Transverse colon (tissue), 3 donors: Measurements from ENCODE around the gene ASAP3.

Experiments
- CTCF ChIP-seq, 5 experiments: fragments of 200-600 bp in 3 of 5; fragments of 450-650 bp in 2 of 5; sonication (generic) in 3 of 5; IDR thresholded peaks; 1 replicate in 2 of 5; 2 replicates in 3 of 5; pipeline ENCODE4 v1.5.1; 2016 to 2017; ENCODE audit warnings: antibody characterized with exemption in 5 of 5, inconsistent platforms in 3 of 5, mild to moderate bottlenecking in 2 of 5, moderate library complexity in 1 of 5
- POLR2A ChIP-seq: fragments of 450-650 bp; IDR thresholded peaks from one replicate; pipeline ENCODE4 v1.6.1; 2016; ENCODE audit warnings: antibody characterized with exemption, mild to moderate bottlenecking, moderate library complexity

DNA sequence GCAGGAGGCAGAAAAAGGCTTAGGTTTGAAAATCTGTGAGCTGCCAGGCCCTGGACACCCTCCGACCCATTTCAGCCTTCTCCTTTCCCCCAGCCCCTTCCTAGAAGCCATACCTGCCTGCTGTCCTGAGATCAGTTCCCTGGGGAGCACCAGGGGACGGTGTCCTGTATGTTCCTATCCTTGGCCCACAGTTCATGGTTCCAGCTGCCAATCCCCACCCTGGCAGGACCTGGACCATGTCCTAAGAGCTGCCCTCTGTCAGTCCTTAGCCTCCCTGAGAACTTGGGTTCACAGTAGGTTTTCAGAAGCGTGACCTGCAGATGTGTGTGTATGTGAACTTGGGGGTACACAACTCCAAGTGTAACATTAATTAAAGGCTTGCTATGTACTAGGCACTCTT is 63.2 kb downstream of the ASAP3 start:
- TF ChIP-seq CTCF (IDR thresholded peaks at IDR 0.05) (no peak), POLR2A (no peak)
